HFFc6 (cell line): ENCODE results near the gene DCBLD2. TPM values are rescaled to one million over a fixed set of nuclear protein-coding genes. Genes with fewer than 3 reads are reported as not detected.

ENCODE experiments used
- DNase-seq: peaks from one replicate; pipeline ENCODE4 v3.0.0-alpha.2; 2018
- H3K27ac Mint-ChIP-seq: 2 replicates; pipeline ENCODE4 v1.8.0; 2020; ENCODE audit warnings: mild to moderate bottlenecking, mixed read lengths
- H3K27me3 Mint-ChIP-seq: 2 replicates; pipeline ENCODE4 v1.8.0; 2021; ENCODE audit warnings: mild to moderate bottlenecking, moderate library complexity, mixed read lengths; ENCODE audit not compliant: insufficient read depth
- H3K36me3 Mint-ChIP-seq: 2 replicates; pipeline ENCODE4 v1.8.0; 2021; ENCODE audit warnings: low read depth, mixed read lengths
- H3K4me1 Mint-ChIP-seq: 2 replicates; pipeline ENCODE4 v1.8.0; 2020; ENCODE audit warnings: low read depth, mixed read lengths
- H3K4me3 Mint-ChIP-seq: 2 replicates; pipeline ENCODE4 v1.8.0; 2020; ENCODE audit warnings: mild to moderate bottlenecking, moderate library complexity, mixed read lengths
- H3K9me3 Mint-ChIP-seq: 2 replicates; pipeline ENCODE4 v1.8.0; 2020; ENCODE audit warnings: mild to moderate bottlenecking, mixed read lengths
- total RNA-seq, 6 experiments: library from RNA; stranded (reverse); fragmentation: NEBNext Ultra II Directional; extraction: Animal tissue kit (Norgen Biotek cat#: 25700); gene quantifications; 2 replicates in 1 of 6; 3 replicates in 5 of 6; pipeline ENCODE4 v1.2.3, GENCODE V29; 2021
- TF ChIP-seq, protein P1 (sequence below): fragments of 200-600 bp; sonication (generic); IDR thresholded peaks from 2 replicates; pipeline ENCODE4 v1.5.0; 2021; ENCODE audit warnings: antibody characterized with exemption, mild to moderate bottlenecking

Gene DCBLD2
- total RNA-seq, 6 experiments from 2014 or later = 199 to 436 (median 233) TPM

DNA sequence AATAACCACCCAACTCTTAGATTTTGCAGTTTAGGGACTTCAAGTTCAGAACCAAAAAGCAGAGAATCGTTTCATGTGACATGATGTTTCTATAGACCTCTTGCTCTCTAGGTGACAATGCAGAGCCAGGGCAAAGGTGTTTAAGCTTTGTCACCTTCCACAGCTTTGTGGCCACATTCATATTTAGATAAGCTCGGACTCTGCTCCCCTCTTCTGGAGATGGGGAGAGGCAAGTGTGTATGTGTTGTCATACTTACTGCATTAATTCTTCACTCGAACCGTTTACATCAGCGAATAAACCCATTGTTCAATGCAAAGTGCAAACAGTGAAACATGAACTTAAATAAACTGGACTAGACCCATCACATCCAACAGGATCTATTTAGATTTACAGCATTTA, 105.2 kb downstream of the DCBLD2 start:
- Mint-ChIP-seq H3K27ac (no peak overlapping the region), H3K9me3 (no peaks in the 10 kb centered on the region), H3K4me3 (no peak overlapping the region), H3K27me3 (peaks cover 5% of the 10 kb centered on the region), H3K4me1 (peaks cover 31% of the 10 kb centered on the region), H3K36me3 (peaks cover 32% of the 10 kb centered on the region)
- TF ChIP-seq, protein P1, sequence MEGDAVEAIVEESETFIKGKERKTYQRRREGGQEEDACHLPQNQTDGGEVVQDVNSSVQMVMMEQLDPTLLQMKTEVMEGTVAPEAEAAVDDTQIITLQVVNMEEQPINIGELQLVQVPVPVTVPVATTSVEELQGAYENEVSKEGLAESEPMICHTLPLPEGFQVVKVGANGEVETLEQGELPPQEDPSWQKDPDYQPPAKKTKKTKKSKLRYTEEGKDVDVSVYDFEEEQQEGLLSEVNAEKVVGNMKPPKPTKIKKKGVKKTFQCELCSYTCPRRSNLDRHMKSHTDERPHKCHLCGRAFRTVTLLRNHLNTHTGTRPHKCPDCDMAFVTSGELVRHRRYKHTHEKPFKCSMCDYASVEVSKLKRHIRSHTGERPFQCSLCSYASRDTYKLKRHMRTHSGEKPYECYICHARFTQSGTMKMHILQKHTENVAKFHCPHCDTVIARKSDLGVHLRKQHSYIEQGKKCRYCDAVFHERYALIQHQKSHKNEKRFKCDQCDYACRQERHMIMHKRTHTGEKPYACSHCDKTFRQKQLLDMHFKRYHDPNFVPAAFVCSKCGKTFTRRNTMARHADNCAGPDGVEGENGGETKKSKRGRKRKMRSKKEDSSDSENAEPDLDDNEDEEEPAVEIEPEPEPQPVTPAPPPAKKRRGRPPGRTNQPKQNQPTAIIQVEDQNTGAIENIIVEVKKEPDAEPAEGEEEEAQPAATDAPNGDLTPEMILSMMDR = no peak
- DNase-seq = no peak

DNA sequence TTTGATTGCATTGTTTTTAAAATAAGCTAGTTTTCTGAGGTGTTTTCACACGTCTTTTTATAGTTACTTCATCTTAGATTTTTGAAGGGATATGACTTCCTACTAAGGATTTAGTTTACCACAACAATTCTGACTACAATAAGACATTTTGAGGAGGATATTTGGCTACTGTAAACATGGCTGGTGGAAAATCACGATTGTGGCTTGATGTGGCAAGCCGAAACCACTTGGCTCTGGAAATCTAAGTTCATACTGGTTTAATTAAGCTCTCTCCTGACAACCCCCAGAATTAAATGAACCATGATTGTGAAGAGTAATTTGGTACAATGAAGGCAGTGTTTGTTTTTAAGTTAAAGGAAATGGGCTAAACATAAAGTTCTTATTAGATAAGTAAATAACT, 107.5 kb downstream of the DCBLD2 start:
- TF ChIP-seq, protein P1 = no peak
- Mint-ChIP-seq H3K27ac (peak overlapping the region; percentile 55), H3K9me3 (no peaks in the 10 kb centered on the region)

DNA sequence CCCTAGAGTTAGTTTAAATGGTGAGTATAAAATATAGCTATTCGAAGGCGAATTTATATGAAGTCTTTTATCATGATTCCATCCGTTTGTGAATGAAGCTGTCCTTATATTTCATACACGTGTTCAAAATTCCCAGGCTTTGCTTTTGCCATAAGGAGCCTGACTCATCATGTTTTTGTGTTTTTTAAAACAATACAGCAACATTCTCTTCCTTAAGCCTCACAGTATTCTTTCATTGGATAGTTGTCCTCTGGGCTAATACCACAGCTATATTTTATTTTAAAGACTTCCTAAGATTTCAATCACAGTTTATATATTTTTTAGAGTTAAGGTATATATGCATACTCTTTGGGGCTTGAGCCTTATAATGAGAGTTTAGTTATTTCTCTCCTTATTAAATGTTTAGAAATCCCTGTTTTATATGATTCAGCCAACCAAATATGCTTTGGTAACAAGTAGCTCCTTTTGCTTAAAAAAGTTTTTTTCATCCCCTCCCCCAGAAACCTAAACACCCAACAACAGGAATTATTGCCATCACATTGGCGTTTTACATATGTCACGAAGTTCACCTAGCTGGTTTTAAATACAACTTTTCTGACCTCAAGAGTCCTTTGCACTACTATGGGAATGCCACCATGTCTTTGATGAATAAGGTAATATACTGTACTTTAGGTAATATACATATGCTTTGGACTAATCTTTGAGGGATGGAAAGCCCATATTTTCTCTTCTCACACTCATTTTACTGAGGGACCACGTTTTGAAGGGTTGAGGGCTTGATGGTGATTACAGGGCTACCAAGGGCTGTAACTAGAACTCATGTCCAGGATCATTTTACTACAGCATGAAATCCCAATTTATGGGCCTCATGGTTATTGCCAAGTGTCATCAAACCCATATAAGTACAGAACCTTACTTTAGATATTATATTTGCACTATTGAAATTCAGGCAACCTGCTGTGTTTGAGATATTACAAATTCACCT, 109.9 kb downstream of the DCBLD2 start:
- no peak for DNase-seq
- no peak overlapping the region for H3K4me3 Mint-ChIP-seq
- no peaks in the 10 kb centered on the region for H3K9me3 Mint-ChIP-seq
- H3K27ac Mint-ChIP-seq = no peak overlapping the region
- TF ChIP-seq, protein P1 = no peak
- H3K4me1 Mint-ChIP-seq = peaks cover 29% of the 10 kb centered on the region
- H3K36me3 Mint-ChIP-seq = peaks cover 6% of the 10 kb centered on the region
- H3K27me3 Mint-ChIP-seq = peaks cover 4% of the 10 kb centered on the region

More for the DNA sequence above, 107.5 kb downstream of the DCBLD2 start:
- H3K36me3 Mint-ChIP-seq = peaks cover 16% of the 10 kb centered on the region
- DNase-seq = no peak
- H3K27me3 Mint-ChIP-seq = peaks cover 4% of the 10 kb centered on the region
- H3K4me1 Mint-ChIP-seq = peaks cover 26% of the 10 kb centered on the region
- H3K4me3 Mint-ChIP-seq = no peak overlapping the region

DNA sequence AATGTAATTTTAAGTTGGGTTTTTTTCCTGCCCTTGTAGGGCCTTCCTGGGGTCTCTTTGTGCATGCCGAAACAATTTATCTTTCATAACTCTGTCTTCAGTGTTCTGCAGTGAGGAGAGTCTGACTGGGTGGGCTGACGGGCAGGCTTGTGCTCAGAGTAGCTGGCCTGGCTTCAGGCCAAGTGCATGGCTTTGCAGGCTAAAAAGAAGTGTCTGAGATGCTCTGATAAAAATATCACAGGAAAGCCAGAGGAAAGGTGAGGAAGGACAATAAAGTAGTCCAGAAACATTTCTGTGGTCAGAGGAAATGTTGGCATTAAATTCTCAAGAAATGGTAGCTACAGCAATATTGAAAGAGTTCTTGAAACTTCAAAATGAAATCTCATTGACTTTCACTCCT, 112.8 kb downstream of the DCBLD2 start:
- H3K27me3 Mint-ChIP-seq = no peaks in the 10 kb centered on the region; the same call in 1 of the 2 replicates
- H3K27ac Mint-ChIP-seq = no peak overlapping the region
- TF ChIP-seq, protein P1 = no peak
- no peaks in the 10 kb centered on the region for H3K36me3 Mint-ChIP-seq
- DNase-seq = no peak
- no peak overlapping the region for H3K4me3 Mint-ChIP-seq
- no peaks in the 10 kb centered on the region for H3K9me3 Mint-ChIP-seq
- peaks cover 42% of the 10 kb centered on the region for H3K4me1 Mint-ChIP-seq

DNA sequence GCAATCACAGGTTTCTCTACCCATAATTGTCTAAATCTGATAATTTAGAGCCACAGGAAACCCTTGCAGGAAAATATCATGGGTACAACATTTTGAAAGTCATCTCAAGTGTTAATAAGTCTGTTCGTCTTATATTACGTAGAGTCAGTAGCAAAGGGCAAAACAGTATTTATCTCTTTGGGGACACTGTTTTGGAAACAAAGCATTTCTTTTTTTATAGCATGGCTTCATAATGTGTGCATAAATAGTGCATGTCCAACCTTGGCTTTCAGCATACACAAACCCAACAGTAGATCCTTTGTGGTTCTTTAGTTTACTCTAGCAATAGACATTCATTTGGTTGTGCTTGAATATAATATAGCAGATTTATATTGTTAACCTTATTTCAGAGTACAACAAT, 114.3 kb downstream of the DCBLD2 start:
- H3K4me3 Mint-ChIP-seq = no peak overlapping the region
- TF ChIP-seq, protein P1 = no peak
- H3K4me1 Mint-ChIP-seq = peaks cover 40% of the 10 kb centered on the region
- H3K27me3 Mint-ChIP-seq = peaks cover 5% of the 10 kb centered on the region
- no peak for DNase-seq
- no peaks in the 10 kb centered on the region for H3K9me3 Mint-ChIP-seq
- H3K36me3 Mint-ChIP-seq = no peaks in the 10 kb centered on the region
- no peak overlapping the region for H3K27ac Mint-ChIP-seq
